GM18870 (cell line): ENCODE data around the gene DCANP1.

ENCODE experiments used
- ATAC-seq: cut with Tn5 transposase; IDR thresholded peaks from one replicate; pipeline ENCODE4 v1.9.1; 2021; ENCODE audit warnings: moderate library complexity; ENCODE audit not compliant: unreplicated experiment

DCANP1 gene

DNA sequence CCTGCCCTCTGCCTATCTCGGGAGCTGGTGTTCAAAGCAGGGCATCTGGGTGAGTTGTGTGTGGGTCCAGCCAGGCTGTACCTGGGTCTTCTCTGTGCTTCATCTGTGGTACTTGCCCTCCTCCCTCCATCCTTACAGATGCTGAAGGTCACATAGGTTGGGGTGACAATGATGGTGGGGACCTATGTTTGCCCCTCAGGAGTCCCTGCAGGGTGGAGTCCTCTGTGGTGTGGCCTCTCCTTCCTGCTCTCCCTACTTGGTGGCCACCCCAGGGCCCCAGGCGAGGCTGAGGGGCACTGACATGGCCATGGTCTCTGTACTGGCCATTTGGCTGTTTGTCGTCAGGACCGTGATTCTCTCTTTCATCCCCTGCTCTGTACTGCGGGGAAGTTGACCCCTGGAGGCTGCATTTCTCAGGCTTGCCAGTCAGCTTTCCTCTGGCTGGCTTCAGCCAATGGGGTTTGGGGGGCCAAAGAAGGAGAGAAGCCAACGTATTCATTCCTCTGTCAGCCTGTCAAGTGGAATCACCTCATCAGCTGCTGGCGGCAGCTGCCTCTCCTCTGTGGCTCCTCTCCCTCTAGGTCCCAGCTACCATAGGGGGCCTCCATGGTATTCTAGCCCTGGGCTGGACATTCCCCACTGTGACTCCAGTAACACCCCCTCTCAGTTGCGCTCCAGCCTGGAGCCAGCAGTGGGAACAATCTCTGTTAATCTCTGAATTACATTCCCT lies 4.6 kb downstream of the DCANP1 start:
- ATAC-seq: no peak

DNA sequence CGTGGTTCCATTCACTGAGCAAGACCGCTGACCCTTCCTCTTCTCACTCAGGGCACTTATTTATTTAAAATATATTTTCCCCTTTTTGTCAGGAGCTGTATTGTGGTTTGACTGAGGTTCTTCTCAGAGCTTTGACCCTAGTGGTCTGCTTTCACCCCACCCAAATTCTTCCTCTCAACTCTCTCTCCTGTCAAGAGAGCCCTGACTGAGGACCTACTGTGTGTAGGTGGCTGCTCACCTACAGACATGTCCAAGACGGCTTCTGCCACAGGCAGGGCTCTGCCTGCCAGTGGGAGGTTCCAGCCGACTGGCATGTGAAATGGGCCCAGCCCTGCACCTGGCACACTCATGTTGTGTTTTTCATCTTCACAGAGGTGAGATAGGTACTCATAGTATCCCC lies 5.2 kb downstream of the DCANP1 start:
- no peak for ATAC-seq

DNA sequence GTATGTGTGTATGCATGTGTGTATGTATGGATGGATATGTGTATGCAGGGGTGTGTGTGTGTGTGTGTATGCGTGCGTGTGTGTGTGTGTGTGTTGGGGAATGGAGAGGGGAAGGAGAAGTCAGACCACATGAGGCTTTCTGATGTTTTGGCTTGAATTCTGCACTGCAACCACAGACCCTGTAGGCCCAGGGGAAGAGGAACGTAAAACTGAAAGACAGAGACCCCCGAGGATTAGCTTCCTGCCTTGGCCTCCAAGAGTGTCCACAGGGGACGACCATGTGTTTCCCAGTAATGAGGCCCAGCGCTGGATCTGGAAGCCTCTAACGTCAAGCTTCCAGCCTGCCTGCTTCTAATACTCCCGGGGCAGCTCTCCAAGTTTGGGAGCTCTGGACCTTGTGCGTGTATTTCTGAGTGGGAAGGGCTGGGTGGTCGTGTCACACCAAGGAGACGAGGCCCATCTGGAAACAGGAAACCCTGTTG lies 5.8 kb downstream of the DCANP1 start:
- ATAC-seq: no peak

DNA sequence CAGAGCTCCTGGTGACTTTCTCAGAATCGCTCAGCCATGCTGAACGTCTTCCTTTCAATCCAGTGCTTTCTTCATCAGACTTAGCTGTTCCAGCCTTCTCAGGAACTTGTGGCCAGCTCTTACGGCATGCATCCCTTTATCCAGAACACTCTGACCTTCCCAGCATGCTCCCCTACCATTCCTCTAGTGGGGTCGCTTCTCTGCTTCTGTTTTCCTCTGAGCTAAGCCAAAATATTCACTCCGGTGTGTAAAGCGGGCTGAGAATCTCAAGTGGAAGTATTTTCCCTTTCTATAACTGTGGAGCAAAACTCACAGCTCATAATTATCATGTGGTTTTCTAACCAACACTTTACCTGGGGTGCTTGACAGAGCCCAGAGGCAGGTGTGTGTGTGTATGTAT lies 6.2 kb downstream of the DCANP1 start:
- no peak for ATAC-seq

DNA sequence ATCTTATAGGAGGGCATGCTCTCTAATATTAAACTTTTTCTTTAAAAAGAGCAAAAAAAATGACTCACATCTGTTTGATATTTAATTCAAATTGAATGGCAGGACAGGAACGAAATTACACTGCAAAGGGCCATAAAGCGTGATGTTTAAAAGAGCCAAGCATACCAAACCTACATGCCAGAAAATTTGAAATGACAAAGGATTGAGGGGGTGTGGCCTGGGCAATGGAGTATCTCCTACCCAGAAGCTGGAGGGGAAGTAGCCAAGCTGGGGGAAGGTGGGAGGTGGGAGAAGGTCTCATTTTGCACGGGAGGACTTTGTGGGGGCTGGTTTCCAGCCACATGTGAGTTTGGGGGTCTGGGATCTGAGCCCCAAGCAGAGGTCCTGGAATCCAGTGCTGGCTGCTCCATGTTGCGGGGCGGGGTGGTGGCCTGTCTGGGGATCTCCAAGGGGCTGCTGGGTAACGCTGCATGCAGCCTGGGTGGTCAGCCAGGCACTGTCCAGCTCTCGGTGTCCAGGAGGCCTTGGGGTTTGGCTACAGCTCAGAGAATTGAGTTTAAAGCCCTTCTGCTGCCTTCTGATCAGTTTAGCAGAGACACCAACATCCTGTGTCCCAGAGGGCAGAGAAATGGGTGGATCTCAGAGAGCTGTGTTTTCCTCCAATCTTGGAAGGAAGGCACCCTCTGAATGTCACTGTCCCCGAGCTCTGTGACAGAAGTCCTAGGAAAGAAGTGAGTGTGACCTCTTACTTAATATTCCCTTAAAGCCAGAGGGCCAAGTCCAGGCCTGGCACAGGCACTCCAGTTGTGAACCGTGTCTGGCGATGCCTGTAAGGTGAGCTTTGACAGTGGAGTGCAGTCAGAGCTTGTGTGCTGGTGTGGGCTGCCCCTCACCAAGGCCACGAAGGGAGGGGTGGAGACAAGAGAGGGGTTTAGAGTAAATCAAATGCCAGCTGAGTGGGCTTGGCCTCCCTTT lies 7.6 kb downstream of the DCANP1 start:
- ATAC-seq: no peak

DNA sequence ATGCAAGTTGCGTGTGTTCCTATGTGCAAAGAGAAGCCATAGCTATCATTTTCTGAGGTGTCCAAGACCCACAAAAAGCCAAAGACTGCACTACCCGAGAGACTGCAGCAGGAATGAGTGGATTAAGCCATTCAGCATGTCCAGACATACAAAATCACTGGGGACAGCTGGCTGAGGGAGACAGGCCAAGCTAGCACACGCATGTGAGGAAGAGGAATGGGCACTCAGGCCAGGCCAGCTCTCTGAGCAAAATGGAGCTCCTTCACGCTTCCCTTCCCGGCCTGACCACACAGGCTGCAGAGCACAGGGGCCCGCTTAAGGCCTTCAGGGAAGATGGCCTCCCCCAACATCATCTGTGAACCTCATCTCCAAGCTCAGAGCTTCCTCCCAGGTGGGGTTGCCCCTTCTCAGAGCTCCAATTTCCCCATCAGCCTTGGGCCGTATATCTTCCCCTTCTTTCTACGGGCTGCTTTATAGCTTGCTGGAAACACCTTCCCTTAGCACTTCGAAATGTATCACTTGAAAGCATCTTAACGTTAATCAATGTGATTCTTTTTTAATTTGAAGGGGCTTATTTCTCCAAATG lies 8.4 kb downstream of the DCANP1 start:
- no peak for ATAC-seq

DNA sequence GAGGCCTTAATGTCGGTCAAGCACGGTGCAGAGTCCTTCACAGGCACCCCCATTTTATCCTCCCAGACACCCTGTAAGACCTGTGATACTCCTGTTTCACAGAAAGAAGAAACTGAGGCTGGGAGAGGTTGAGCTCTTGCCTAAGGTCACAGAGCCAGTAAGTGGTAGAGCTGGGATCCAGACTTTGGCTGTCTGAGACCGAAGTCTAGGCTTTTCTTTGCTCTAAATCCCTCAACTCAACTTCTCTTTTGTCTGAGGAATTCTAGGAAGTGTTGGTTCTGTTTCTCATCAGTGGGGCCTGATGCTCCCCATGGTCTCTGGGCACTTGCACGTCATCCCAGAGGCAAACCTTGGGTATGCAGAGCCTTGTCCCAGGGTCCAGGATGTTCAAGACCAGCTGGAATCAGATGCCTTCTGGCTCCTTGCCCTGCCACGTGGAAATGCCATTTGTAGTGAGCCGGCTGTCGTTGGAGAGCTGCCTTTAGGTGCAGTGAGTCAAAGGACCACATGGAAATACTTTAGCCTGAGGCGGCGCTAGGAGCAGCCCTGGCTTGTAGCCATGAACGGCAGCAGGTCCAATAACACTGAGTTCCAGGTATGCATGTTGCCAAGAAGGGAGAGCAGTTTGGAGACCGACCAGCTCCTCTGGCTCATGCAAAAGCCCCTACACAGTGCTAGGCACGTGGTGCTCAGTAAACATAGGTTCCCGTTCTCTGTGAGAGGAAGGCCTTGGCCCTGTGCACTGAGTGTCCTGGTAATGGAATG lies 9.2 kb downstream of the DCANP1 start:
- ATAC-seq: no peak

DNA sequence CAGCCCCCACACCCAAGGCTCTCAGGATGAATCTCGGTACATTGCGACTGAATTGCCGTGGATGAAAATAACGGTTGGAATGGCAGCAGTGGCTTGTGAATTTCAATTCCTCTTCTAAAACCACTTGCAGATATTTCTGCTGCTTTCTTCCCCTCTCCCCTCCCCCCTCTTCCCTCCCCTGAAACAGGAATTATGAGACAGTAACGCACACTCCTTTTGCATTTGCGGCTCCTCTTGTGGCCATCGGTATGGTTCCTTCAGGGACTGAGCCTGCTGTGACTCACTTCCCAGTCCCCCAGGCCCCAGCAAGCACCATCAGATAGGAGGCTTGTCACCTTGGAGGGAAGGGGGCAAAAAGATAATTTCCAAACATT lies 9.7 kb downstream of the DCANP1 start:
- ATAC-seq: no peak

DNA sequence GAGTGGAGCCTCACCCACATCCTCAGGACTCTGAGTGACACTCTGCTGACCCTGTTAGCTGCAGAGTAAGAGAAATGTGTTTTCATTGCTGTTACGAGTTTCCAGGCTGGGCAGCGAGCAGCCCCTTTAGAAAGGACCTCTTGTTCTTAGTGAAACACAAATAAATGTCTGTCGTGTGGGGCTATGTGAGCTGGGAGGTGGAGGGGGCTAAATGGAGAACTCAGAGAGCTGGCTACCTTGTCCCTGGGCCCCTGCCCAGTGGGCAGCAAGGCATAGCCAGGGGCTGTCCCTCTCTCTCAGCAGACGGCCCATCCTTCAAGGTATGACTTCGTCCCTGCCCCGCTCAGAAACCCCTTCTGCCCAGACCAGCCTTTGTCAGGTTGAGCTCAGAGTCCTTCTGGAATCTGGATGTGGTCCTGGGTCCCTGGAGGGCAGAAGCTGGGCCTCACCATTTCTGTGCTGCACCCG lies 10.2 kb downstream of the DCANP1 start:
- no peak for ATAC-seq

DNA sequence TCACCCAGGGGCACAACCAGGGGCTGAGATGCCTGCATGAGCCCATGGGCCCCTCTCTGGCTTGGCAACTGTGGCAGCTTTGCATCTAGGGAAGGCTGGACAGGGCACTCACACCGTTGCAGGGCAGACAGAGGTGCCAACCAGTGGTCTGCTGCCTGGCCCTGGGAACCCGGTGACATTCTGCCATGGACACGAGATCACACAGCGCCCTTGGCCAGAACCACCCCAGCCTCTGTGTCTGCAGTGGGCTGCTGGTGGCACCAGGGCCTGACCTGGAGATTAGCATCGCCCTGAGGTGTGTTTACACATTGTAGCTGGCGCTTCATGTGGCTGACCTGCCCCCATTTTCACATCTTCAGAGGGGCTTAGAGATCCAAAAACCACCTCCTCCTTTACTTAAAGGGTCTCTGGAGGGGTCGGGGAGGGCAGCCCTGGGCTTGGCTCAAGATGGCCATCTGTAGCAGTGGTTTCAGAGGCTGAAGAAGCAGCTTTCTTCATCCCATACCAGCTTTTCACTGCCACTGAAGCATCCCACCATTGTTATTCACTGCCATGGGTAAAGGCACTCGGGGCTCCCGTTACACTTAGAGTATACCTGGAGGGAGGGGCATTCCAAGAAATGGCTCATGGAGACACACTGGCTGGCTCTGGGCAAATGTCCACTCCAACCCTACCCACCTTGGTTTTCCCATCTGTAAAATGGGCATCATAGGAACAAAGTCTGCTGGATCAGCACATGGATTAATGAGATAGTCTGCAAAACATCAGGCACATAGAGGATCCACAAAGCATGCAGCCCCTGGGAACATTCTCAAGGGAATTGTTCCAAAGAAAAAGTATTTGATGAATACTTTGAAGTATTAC lies 11.4 kb downstream of the DCANP1 start:
- ATAC-seq: no peak

DNA sequence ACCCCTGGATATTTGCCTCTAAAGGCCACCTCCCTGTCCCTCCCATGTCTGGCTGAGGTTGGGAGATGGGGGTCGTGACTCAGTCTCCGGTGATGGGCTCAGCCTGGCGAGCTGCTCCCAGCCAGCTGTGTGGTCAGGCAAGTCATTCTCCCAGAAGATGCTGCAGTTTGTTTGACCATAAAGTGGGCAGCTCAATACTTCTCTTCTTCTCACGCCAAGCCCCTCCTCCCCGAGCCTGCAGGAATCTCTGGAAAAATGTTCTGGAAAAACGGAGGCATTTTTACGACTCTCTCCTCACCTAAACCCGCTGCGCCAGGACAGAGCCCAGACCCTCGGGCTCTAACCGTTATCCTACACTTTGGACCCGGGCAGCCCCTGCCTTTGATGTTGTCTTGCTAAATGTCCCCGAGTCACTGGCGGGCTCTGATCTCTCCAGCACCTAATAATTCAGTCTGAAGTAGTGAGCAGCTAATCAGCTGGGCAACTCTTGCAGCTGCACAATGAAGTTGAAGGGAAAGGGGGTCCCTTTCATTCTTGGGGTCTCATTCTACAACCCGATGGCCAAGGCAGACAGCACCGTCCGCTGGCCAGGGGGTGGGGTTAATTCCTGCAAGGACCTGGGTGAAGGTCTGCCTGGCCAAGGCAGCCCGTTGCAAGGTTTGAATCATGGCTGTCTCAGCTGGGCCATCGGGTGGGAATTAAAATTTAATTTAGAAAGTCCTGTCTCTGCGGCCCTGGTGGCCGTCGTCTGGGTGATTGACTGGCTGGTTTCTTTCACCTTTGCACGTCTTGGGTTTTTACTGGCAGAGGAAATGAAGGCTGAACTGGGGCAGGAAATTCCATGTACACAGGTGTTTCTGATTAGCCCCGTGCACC lies 12.3 kb downstream of the DCANP1 start:
- ATAC-seq: no peak

DNA sequence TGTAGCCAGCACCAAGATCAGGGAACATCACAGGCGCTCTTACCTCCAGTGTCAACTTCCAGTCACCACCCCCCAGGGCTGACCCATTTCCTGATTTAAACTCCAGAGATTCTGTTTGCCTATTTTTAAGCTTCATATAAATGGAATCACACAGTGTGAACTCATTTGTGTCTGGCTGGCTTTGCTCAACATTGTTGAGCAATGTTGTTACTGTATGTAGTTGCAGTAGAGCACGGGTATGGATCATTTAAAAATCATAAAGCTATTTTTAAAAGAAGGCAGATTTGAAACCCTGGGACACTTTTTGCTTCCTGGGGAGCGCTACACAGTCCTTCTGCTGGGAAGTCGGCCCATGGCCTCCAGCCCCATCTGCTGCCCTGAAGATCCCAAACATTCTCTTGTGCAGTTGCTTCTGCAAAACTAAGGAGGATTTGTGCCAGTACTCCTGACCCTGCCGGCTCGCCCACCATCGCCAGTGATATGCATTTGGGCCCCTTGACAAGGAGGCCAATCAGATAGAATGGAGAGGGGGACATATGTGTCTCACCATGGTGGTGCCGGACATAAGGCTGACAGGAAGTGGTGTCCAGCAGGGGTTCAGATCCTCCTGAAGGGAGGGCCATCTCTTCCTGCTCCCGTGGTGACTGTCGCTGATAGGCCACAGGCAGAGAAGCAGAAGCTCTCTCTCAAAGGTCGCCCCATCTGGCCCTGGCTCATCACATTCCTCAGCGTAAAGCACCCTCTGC lies 13.3 kb downstream of the DCANP1 start:
- ATAC-seq: no peak

DNA sequence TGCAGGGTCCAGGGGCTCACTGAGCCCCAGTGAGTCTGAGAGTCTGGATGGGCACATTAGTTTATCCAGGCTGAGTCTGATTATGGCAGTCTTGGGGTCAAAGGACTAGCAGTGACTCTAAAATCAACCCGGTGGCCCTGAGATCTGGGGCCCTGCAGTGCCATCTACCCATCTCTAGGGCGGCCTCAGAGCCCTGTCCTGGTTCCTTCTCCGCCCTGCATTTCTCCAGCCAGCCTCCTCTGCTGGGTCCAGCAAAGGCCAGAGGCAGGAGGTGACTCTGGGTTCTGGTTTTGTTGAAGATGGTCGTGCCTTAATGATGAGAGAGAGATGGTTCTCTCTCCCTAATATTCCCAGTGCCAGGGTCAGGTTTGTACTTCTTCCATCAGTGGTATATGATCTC lies 15.0 kb downstream of the DCANP1 start:
- ATAC-seq: no peak

DNA sequence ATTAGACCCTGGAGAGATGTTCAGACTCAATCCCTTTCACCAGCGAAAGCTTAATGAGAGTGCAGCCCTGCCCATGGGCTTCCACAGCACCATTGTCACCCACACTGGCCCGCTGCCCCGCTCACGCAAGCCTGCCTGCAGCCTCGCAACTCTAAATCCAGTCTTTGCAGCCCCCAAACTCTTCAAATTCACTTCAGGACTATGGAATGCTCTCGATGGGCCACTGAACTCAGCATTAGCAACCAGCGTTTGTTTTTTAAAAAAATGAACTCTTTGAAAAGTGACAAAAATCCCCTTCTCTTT lies 17.1 kb downstream of the DCANP1 start:
- no peak for ATAC-seq

DNA sequence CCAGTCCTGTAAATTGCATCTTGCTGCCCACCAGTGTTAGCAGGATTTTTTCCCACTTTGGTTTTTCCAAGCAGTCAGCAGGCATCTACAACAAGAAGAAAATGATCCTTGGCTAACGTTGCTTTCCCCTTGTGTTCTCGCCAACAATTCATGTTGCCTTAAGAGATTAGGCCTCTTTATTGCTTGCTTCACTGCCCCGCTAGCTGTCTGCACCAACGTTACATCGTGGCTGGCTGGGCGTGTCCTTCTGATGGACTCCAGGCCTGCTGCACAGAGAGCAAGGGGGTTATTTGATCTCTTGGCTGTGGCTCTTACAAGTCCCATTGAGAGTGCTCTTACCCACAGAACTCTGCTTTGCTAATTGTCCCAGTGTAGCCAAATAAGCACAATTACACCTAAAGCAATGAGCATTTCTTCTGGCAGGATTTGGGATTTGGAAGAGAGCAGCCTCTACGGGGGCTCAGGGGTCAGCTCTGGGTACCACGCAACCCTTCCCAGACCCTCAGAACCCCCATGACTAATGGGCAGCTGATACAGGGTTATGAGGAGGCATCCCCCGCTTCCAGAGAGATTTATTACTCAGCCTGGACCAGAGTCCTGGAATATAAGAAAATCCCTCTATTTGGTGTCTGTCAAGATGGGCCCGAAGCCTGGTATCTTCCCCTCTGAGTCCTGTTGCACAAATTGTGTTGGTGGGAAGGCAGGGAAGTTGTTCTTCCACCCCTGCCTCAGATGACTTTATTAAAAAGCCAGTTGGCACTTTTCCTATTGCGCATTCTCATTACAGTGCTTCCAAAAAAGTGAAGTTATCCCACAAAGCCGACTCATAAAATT lies 17.6 kb downstream of the DCANP1 start:
- no peak for ATAC-seq

DNA sequence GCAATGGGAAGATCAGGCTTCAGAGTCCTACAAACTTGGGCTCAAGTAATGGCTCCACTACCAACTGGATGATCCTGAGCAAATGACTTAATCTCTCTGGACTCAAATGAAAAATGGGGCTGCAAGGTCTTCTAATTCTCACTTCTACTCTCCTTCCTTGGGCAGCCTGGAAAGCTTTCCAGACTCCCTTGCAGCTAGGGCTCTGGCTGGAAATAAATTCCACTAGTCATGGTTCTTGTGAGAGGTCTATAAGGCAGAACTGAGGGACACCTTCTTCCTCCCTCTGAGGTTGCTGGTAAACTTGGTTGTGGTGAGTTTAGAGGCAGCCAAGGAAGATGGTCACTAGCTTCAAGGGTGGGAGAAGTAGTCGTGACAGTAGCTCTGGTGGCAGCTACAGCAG lies 18.6 kb downstream of the DCANP1 start:
- ATAC-seq: no peak
